BE2C (cell line): ENCODE measurements around the gene NIT2.
"Not testable (repeated sequence)": the region's sequence is repeated elsewhere in the genome, so short reads cannot be mapped to it uniquely, and the experiment has no call there.

Source experiments
- DNase-seq: peaks from one replicate; pipeline ENCODE4 v3.0.0-alpha.2; 2020
- H3K27me3 ChIP-seq: fragments of 250-450 bp; sonication (Bioruptor Pico); 2 replicates; pipeline ENCODE4 v1.5.1; 2020; ENCODE audit warnings: mild to moderate bottlenecking
- H3K36me3 ChIP-seq: fragments of 250-450 bp; sonication (Bioruptor Pico); 2 replicates; pipeline ENCODE4 v1.5.1; 2020; ENCODE audit warnings: mild to moderate bottlenecking
- H3K4me1 ChIP-seq: fragments of 250-450 bp; sonication (Bioruptor Pico); 2 replicates; pipeline ENCODE4 v1.5.1; 2020
- H3K4me3 ChIP-seq: 2 replicates; pipeline ENCODE4 v1.5.1; 2011; ENCODE audit warnings: low read depth, low read length
- H3K9me3 ChIP-seq: fragments of 250-450 bp; sonication (Bioruptor Pico); 2 replicates; pipeline ENCODE4 v1.5.1; 2020
- CTCF ChIP-seq: IDR thresholded peaks from 2 replicates; pipeline ENCODE4 v1.5.1; 2012; ENCODE audit warnings: mild to moderate bottlenecking, low read depth, low read length

Gene NIT2

GRCh38 chr3:100324044-100324443 lies 10.5 kb upstream of the NIT2 start:
- no peak for TF ChIP-seq CTCF
- H3K4me3 ChIP-seq, result no peak overlapping the region
- H3K27me3 ChIP-seq, result no peaks in the 10 kb centered on the region
- H3K4me1 ChIP-seq, result no peaks in the 10 kb centered on the region
- H3K36me3 ChIP-seq, result peaks cover 4% of the 10 kb centered on the region; the same call in 1 of the 2 replicates
- no peak for DNase-seq
- no peaks in the 10 kb centered on the region for H3K9me3 ChIP-seq

- no peaks in the 10 kb centered on the region for H3K36me3 ChIP-seq
- no peak for DNase-seq
- TF ChIP-seq CTCF, result no peak
- no peaks in the 10 kb centered on the region for H3K9me3 ChIP-seq
- H3K27me3 ChIP-seq, result no peaks in the 10 kb centered on the region
- H3K4me3 ChIP-seq, result no peak overlapping the region
- H3K4me1 ChIP-seq, result no peaks in the 10 kb centered on the region
These were observed 8.7 kb upstream of the NIT2 start for GRCh38 chr3:100325827-100326226.

DNA sequence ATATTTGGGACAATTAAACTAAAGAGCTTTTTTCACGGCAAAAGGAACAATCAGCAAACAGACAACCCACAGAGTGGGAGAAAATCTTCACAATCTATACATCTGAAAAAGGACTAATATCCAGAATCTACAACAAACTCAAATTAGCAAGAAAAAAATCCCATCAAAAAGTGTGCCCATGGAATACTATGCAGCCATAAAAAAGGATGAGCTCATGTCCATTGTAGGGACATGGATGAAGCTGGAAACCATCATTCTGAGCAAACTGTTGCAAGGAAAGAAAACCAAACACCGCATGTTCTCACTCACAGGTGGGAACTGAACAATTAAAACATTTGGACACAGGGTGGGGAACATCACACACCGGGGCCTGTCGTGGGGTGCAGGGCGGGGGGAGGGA lies 7.2 kb upstream of the NIT2 start:
- H3K36me3 ChIP-seq, H3K4me3 ChIP-seq, H3K27me3 ChIP-seq, DNase-seq, H3K4me1 ChIP-seq, H3K9me3 ChIP-seq: not testable (repeated sequence)

- TF ChIP-seq CTCF, result no peak
- no peaks in the 10 kb centered on the region for H3K27me3 ChIP-seq
- no peak overlapping the region for H3K4me3 ChIP-seq
- no peaks in the 10 kb centered on the region for H3K9me3 ChIP-seq
- no peaks in the 10 kb centered on the region for H3K36me3 ChIP-seq
- no peak for DNase-seq
- H3K4me1 ChIP-seq, result no peaks in the 10 kb centered on the region
These were observed 4.6 kb upstream of the NIT2 start for GRCh38 chr3:100329800-100330489.

DNA sequence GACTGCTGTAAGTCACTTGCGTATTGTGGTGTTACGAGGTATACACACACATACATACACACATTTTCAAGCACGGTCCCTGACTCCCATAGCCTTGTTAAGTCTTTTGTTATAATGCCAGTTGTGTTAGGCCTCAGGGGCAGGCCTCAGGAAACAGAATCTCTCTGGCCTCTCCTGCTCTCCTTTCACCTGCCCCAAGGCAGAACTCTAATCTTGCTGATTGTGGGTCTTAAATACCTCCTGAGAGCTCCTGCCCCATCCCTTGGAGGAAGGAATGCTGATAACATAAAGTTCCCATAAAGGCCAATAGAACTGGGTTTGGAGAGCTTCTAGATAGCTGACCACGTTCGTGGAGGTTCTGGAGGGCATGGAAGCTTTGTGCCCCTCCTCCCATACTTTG lies 3.9 kb upstream of the NIT2 start:
- Histone ChIP-seq H3K9me3 (no peaks in the 10 kb centered on the region), H3K27me3 (no peaks in the 10 kb centered on the region), H3K4me3 (no peak overlapping the region), H3K36me3 (no peaks in the 10 kb centered on the region), H3K4me1 (no peaks in the 10 kb centered on the region; the same call in 1 of the 2 replicates)
- TF ChIP-seq CTCF, result no peak
- no peak for DNase-seq

GRCh38 chr3:100331660-100332059 lies 2.9 kb upstream of the NIT2 start:
- TF ChIP-seq CTCF, result no peak
- no peaks in the 10 kb centered on the region for H3K36me3 ChIP-seq
- no peaks in the 10 kb centered on the region; the same call in 1 of the 2 replicates for H3K4me1 ChIP-seq
- DNase-seq, result no peak
- H3K9me3 ChIP-seq, result no peaks in the 10 kb centered on the region
- no peaks in the 10 kb centered on the region for H3K27me3 ChIP-seq
- no peak overlapping the region for H3K4me3 ChIP-seq
